Measurements from ENCODE around the gene PSPH.

PSPH gene

GRCh38 chr7:55983537-55983936 is 67.7 kb downstream of the PSPH start:
- no peak overlapping the region for H2AK5ac ChIP-seq (ENCODE audit: low read length)
- no peak overlapping the region for H3K9ac ChIP-seq (ENCODE audit: low read length)
- WGBS (ENCODE audit: extremely low coverage, insufficient coverage, insufficient read length), result no CpG with 5 or more reads among the region's 3 CpGs
- no peaks in the 10 kb centered on the region for H3K4me1 ChIP-seq (ENCODE audit: control insufficient read depth in 1 of 2, insufficient read depth in 2 of 2, low read length in 2 of 2)
- H3K14ac ChIP-seq (ENCODE audit: low read length), result no peak overlapping the region
- no peaks in the 10 kb centered on the region for H3K79me2 ChIP-seq (ENCODE audit: control insufficient read depth, insufficient read depth, low read length, poor library complexity)
- no peak overlapping the region for H3K4me3 ChIP-seq (ENCODE audit: low read depth, low read length)
- H3K79me1 ChIP-seq (ENCODE audit: low read length), result no peaks in the 10 kb centered on the region
- no peaks in the 10 kb centered on the region for H3K9me3 ChIP-seq (ENCODE audit: insufficient read depth, low read depth, low read length)
- no peak overlapping the region for H4K8ac ChIP-seq (ENCODE audit: low read depth, low read length)
- no peak overlapping the region for H3K23ac ChIP-seq (ENCODE audit: low read length)
- no peak overlapping the region for H3K18ac ChIP-seq (ENCODE audit: low read length)
- peaks cover 30 to 34% of the 10 kb centered on the region in 2 experiments for H3K36me3 ChIP-seq (ENCODE audit: control insufficient read depth in 1 of 2, insufficient read depth in 2 of 2, low read length in 2 of 2)
- H3K4me2 ChIP-seq (ENCODE audit: low read length), result no peak overlapping the region
- H3K4ac ChIP-seq (ENCODE audit: low read depth, low read length), result no peak overlapping the region
- no peak overlapping the region for H3K27ac ChIP-seq (ENCODE audit: low read depth, low read length)
- no peaks in the 10 kb centered on the region for H3K27me3 ChIP-seq (ENCODE audit: insufficient read depth, low read length)
- H2BK120ac ChIP-seq (ENCODE audit: insufficient read depth, low read length, poor library complexity), result no peak overlapping the region
- peak in 1 of 2 donors; percentile 34 for DNase-seq
- H4K91ac ChIP-seq (ENCODE audit: low read depth, low read length), result no peak overlapping the region
- H2AFZ ChIP-seq (ENCODE audit: insufficient read depth, low read length, poor library complexity), result no peak overlapping the region
- H4K12ac ChIP-seq (ENCODE audit: low read depth, low read length), result no peak overlapping the region
- no peak overlapping the region for H2BK5ac ChIP-seq (ENCODE audit: low read depth, low read length, poor library complexity)
- H2BK12ac ChIP-seq (ENCODE audit: low read length), result no peak overlapping the region

- no peak overlapping the region for H2BK12ac ChIP-seq (ENCODE audit: low read length)
- no peak overlapping the region for H3K23ac ChIP-seq (ENCODE audit: low read length)
- H4K8ac ChIP-seq (ENCODE audit: low read depth, low read length), result no peak overlapping the region
- no peak for DNase-seq
- no peaks in the 10 kb centered on the region for H3K9me3 ChIP-seq (ENCODE audit: insufficient read depth, low read depth, low read length)
- H2AK5ac ChIP-seq (ENCODE audit: low read length), result no peak overlapping the region
- no peak overlapping the region for H2BK5ac ChIP-seq (ENCODE audit: low read depth, low read length, poor library complexity)
- H3K27me3 ChIP-seq (ENCODE audit: insufficient read depth, low read length), result no peaks in the 10 kb centered on the region
- no CpG with 5 or more reads among the region's 3 CpGs for WGBS (ENCODE audit: extremely low coverage, insufficient coverage, insufficient read length)
- no peak overlapping the region for H3K27ac ChIP-seq (ENCODE audit: low read depth, low read length)
- no peak overlapping the region for H3K4me2 ChIP-seq (ENCODE audit: low read length)
- no peaks in the 10 kb centered on the region for H3K79me1 ChIP-seq (ENCODE audit: low read length)
- no peak overlapping the region for H3K4me3 ChIP-seq (ENCODE audit: low read depth, low read length)
- H3K9ac ChIP-seq (ENCODE audit: low read length), result no peak overlapping the region
- H4K91ac ChIP-seq (ENCODE audit: low read depth, low read length), result no peak overlapping the region
- H3K18ac ChIP-seq (ENCODE audit: low read length), result no peak overlapping the region
- H3K36me3 ChIP-seq (ENCODE audit: control insufficient read depth in 1 of 2, insufficient read depth in 2 of 2, low read length in 2 of 2), result peaks cover 17 to 27% of the 10 kb centered on the region in 2 experiments
- H2BK120ac ChIP-seq (ENCODE audit: insufficient read depth, low read length, poor library complexity), result no peak overlapping the region
- H3K14ac ChIP-seq (ENCODE audit: low read length), result no peak overlapping the region
- no peaks in the 10 kb centered on the region for H3K79me2 ChIP-seq (ENCODE audit: control insufficient read depth, insufficient read depth, low read length, poor library complexity)
- no peak overlapping the region for H4K12ac ChIP-seq (ENCODE audit: low read depth, low read length)
- no peaks in the 10 kb centered on the region for H3K4me1 ChIP-seq (ENCODE audit: control insufficient read depth in 1 of 2, insufficient read depth in 2 of 2, low read length in 2 of 2)
- no peak overlapping the region for H3K4ac ChIP-seq (ENCODE audit: low read depth, low read length)
- no peak overlapping the region for H2AFZ ChIP-seq (ENCODE audit: insufficient read depth, low read length, poor library complexity)
Observed at GRCh38 chr7:55980266-55980665, 71.0 kb downstream of the PSPH start.

- no peak overlapping the region for H3K23ac ChIP-seq (ENCODE audit: low read length)
- no peak overlapping the region for H2BK12ac ChIP-seq (ENCODE audit: low read length)
- no peaks in the 10 kb centered on the region for H3K9me3 ChIP-seq (ENCODE audit: insufficient read depth, low read depth, low read length)
- H2BK5ac ChIP-seq (ENCODE audit: low read depth, low read length, poor library complexity), result no peak overlapping the region
- no peaks in the 10 kb centered on the region for H3K79me2 ChIP-seq (ENCODE audit: control insufficient read depth, insufficient read depth, low read length, poor library complexity)
- H2BK120ac ChIP-seq (ENCODE audit: insufficient read depth, low read length, poor library complexity), result no peak overlapping the region
- H3K14ac ChIP-seq (ENCODE audit: low read length), result no peak overlapping the region
- no peak overlapping the region for H3K9ac ChIP-seq (ENCODE audit: low read length)
- no peak overlapping the region for H3K18ac ChIP-seq (ENCODE audit: low read length)
- no peak overlapping the region for H3K4ac ChIP-seq (ENCODE audit: low read depth, low read length)
- H4K91ac ChIP-seq (ENCODE audit: low read depth, low read length), result no peak overlapping the region
- no peak overlapping the region for H2AK5ac ChIP-seq (ENCODE audit: low read length)
- DNase-seq, result peak in 1 of 2 donors; percentile 55
- H4K12ac ChIP-seq (ENCODE audit: low read depth, low read length), result no peak overlapping the region
- no peak overlapping the region for H3K4me2 ChIP-seq (ENCODE audit: low read length)
- H3K79me1 ChIP-seq (ENCODE audit: low read length), result no peaks in the 10 kb centered on the region
- no peaks in the 10 kb centered on the region for H3K27me3 ChIP-seq (ENCODE audit: insufficient read depth, low read length)
- no peak overlapping the region for H4K8ac ChIP-seq (ENCODE audit: low read depth, low read length)
- no peak overlapping the region for H3K27ac ChIP-seq (ENCODE audit: low read depth, low read length)
- no peaks in the 10 kb centered on the region for H3K4me1 ChIP-seq (ENCODE audit: control insufficient read depth in 1 of 2, insufficient read depth in 2 of 2, low read length in 2 of 2)
- no peak overlapping the region for H3K4me3 ChIP-seq (ENCODE audit: low read depth, low read length)
- peaks cover 11 to 22% of the 10 kb centered on the region in 2 experiments for H3K36me3 ChIP-seq (ENCODE audit: control insufficient read depth in 1 of 2, insufficient read depth in 2 of 2, low read length in 2 of 2)
- H2AFZ ChIP-seq (ENCODE audit: insufficient read depth, low read length, poor library complexity), result no peak overlapping the region
- no CpG with 5 or more reads among the region's 4 CpGs for WGBS (ENCODE audit: extremely low coverage, insufficient coverage, insufficient read length)
Observed at GRCh38 chr7:55977831-55978230, 73.4 kb downstream of the PSPH start.

GRCh38 chr7:55975988-55976633 is 75.1 kb downstream of the PSPH start:
- no CpG with 5 or more reads among the region's 7 CpGs for WGBS (ENCODE audit: extremely low coverage, insufficient coverage, insufficient read length)
- DNase-seq, result no peak

More at GRCh38 chr7:55975988-55976633, 75.1 kb downstream of the PSPH start:
- no peaks in the 10 kb centered on the region for H3K4me1 ChIP-seq (ENCODE audit: control insufficient read depth in 1 of 2, insufficient read depth in 2 of 2, low read length in 2 of 2)
- H3K18ac ChIP-seq (ENCODE audit: low read length), result no peak overlapping the region
- no peak overlapping the region for H3K4ac ChIP-seq (ENCODE audit: low read depth, low read length)
- H4K8ac ChIP-seq (ENCODE audit: low read depth, low read length), result no peak overlapping the region
- no peak overlapping the region for H3K27ac ChIP-seq (ENCODE audit: low read depth, low read length)
- no peak overlapping the region for H2AFZ ChIP-seq (ENCODE audit: insufficient read depth, low read length, poor library complexity)
- no peaks in the 10 kb centered on the region for H3K79me1 ChIP-seq (ENCODE audit: low read length)
- H2AK5ac ChIP-seq (ENCODE audit: low read length), result no peak overlapping the region
- no peaks in the 10 kb centered on the region for H3K27me3 ChIP-seq (ENCODE audit: insufficient read depth, low read length)
- no peak overlapping the region for H4K91ac ChIP-seq (ENCODE audit: low read depth, low read length)
- H2BK120ac ChIP-seq (ENCODE audit: insufficient read depth, low read length, poor library complexity), result no peak overlapping the region
- H2BK5ac ChIP-seq (ENCODE audit: low read depth, low read length, poor library complexity), result no peak overlapping the region
- no peak overlapping the region for H3K4me2 ChIP-seq (ENCODE audit: low read length)
- peaks cover 5 to 13% of the 10 kb centered on the region in 2 experiments for H3K36me3 ChIP-seq (ENCODE audit: control insufficient read depth in 1 of 2, insufficient read depth in 2 of 2, low read length in 2 of 2)
- no peak overlapping the region for H3K4me3 ChIP-seq (ENCODE audit: low read depth, low read length)
- no peaks in the 10 kb centered on the region for H3K9me3 ChIP-seq (ENCODE audit: insufficient read depth, low read depth, low read length)
- H2BK12ac ChIP-seq (ENCODE audit: low read length), result no peak overlapping the region
- H4K12ac ChIP-seq (ENCODE audit: low read depth, low read length), result no peak overlapping the region
- no peak overlapping the region for H3K9ac ChIP-seq (ENCODE audit: low read length)
- H3K79me2 ChIP-seq (ENCODE audit: control insufficient read depth, insufficient read depth, low read length, poor library complexity), result no peaks in the 10 kb centered on the region
- no peak overlapping the region for H3K14ac ChIP-seq (ENCODE audit: low read length)
- H3K23ac ChIP-seq (ENCODE audit: low read length), result no peak overlapping the region
